ENCODE measurements around the gene STXBP2.
A peak's percentile ranks its signal among the peaks of the same experiment; 100 is the strongest.

The STXBP2 gene

DNA sequence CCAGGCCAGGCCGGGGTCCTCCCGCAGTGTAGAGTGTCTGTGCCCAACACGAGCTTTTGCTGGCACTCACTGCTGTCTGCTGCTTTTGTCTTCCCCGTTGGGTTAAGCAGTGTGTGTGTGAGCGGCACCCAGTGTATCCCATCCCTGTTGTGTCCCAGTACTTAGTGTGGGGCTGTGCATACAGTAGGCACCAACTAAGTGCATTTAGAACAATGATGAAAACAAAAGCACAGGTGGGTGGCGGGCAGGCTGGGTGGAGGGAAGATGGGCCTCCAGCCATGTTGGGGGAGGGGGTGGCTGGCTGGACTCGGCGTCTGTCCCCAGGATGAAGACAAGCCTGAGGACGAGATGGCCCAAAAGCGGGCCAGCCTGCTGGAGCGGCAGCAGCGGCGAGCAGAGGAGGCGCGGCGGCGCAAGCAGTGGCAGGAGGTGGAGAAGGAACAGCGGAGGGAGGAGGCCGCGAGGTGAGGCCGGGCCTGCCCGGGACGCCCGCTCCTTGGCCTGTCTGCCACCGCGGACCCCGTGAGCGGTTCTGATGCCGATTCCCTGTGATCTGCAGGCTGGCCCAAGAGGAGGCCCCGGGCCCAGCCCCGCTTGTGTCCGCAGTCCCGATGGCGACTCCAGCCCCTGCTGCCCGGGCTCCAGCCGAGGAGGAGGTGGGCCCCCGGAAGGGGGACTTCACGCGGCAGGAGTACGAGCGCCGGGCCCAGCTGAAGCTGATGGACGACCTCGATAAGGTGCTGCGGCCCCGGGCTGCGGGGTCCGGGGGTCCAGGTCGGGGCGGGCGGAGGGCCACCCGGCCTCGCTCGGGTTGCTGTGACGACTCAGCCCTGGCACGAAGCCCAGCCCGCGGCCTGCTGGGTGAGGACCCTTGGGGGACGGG is 21.8 kb upstream of the STXBP2 start:
- no peak for DNase-seq

DNA sequence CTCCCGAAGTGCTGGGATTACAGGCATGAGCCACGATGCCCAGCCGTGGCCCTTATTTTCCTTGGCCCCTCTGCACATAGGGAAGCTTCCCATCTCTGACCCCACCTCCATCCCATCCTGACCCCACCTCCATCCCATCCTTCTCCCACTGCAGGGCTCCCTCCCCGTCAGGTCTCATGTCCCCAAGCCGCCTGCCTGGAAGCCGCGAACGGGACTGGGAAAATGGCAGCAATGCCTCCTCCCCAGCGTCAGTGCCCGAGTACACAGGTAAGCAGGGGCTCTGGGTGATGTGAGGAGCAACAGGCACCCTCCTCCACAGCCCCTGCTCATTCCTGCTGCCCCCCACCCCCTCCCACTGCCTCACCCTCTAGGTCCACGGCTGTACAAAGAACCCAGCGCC is 19.7 kb upstream of the STXBP2 start:
- DNase-seq = no peak

DNA sequence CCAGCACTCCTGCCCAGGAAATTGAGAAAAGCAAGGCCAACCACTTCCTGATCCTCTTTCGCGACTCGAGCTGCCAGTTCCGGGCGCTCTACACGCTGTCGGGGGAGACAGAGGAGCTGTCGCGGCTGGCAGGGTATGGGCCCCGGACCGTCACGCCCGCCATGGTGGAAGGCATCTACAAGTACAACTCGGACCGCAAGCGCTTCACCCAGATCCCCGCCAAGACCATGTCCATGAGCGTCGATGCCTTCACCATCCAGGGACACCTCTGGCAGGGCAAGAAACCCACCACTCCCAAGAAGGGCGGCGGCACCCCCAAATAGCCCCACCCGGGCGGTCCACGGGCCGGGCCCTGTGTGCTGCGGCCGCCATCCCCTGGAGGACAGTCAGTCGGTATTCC is 19.2 kb upstream of the STXBP2 start:
- no peak for DNase-seq

DNA sequence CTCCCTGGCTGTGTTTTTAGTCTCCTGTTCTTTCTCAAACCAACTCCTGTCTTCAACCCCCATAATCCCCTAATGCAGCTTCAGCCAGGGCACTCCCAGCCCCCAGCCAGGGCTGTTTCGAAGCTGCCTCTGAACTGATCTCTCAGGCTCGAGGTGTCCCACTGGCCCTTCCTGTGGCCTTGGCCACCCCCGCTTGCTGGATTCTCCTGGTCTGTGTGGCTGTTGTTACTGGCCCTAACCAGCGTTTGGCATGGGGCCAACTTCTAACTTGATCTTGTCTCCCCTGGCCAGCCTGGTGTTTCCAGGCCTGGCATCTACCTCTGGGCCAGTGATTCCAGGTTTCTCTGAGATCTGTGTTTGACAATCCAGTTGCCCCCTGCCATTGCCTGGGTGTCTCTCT is 18.6 kb upstream of the STXBP2 start:
- no peak for DNase-seq

DNA sequence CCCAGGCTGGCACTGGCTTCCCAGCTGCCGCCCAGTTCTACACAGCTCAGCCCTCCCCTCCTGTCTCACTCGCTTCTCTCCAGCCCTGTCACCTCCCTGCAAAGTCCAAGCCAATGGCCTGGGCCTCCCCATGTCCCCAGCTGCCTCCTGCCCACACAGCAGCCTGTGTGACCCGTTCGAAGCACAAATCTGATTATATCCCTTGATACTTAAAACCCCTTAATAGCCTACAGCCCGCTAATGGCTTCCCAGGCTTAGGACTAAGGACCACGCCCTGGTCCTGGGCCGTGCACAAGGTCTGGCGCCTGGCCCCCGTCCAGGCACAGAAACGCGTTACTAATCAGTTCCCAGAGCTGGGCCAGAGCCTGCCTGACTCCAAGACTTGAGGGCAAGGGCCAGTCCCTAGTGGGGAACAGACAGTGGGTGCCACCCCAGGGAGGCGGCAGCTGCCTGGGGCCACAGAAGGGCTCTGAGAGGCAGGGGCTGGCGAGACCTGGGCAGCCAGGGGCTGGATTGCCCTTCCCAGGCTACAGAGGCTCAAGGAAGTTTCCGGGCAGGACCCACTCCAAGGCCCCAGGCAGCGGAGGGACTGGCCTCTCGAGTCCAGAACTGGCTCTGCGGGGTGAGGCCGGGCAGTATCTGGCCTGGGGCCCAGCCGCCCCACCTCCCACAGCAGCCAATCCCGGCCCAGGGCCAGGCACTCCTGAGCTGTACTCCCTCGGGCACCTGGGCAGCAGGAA is 18.0 kb upstream of the STXBP2 start:
- no peak for DNase-seq

DNA sequence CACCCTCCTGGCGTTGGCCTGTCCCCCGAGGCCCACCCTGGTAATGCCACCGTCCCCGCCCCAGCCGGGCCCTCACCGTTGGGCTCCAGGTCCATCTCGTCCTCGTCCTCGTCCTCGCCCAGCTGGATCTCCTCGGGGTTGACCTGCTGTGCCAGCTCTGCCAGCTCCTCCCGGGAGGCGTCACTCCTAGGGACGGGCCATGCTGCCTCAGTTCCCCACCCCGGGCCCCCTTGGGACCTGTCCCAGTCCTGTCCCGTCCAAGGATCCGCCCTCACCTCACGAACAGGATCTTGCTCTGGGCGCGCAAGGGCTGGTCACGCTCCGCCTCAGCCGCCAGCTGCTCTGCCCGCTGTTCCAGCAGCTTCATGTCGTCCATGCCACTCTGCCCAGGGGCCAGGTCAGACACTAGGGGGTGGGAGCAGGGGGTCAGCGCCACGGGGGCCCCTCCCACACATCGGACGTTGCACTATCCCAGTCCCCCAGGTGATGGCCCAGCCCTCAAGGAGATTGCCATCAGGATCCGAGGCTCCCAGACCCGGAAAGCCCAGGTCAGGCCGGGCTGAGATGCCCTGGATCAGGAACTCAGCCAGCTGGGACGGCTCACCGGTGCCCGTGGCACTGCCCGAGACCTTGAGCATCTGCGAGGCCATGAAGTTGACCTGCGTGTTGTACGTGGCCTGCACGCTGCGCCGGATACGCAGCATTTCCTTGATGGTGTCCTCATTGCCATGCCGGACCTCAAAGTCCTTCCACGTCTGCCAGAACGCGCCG is 17.1 kb upstream of the STXBP2 start:
- DNase-seq = no peak

DNA sequence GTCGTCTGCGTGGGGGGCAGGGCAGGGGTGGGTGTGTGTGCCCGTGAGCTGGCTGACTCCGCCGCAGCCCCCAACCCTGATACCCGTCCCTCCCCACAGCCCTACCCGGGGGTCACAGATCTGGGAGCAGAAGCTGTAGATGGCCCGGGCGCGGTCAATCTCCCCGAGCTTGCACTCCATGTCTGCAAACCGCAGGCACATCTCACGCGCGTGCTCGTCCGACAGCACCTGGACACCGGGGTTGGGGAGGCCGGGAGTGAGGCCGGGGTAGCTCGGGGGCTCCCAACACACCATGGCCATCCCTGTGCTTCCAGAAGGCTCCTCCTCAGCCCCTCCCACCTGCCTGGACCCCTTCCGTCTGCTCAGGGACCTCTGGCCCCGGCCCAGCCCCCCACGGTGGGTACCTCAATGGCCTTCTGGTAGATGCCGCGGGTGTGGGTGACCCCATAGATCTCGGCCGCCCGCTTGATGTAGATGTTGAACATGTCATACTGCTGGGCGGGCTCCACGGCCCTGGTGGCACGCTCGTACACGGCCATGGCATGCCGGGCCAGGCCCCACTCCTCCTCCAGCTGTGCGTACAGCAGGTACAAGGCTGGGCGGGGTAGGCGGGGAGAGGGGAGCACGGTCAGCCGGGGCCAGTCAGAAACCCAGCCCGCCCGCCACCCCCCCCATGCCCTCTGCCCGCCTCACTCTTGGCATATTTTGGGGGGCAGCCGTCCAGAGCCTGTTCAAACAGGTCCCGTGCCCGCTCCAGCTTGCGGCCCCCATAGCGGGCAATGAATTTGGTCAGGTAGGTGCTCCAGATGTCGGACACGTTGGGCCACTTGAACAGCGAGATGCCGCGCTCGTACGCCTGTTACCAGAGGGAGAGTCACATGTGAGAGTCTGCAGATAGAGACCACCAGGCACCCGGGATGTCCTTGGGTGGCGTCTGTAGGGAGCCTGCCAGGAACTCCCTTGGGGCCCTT is 16.2 kb upstream of the STXBP2 start:
- no peak for DNase-seq

DNA sequence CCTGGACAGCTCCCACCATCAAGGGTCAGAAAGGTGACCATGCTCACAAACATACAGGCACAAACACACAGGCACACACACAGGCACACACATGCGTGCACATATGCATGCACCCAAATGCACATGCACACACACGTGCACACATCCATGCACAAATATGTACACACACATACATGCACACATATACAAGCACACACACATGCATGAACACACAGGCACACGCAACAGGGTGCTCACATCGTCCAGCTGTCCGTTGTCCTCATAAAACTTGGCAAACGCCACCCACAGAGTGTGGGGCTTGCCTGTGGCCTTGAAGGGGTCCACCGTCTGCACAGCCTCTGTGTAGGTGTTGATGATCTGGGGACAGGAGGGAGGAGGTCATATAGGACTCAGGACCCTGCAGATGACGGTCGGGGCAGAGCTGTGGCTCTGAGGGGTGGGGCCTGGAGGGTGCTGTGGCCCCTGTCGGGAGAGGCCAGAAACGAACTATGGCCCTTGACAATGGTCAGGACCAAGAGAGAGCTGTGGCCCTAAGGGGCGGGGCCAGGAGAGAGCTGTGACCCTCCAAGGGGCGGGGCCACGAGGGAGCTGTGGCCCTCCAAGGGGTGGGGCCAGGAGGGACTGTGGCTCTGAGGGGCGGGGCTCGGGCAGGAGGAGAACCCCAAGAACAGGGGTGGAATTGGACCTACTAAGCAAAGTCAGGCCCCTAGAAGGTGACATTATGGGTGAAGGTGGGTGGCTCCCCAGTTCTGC is 13.8 kb upstream of the STXBP2 start:
- no peak for DNase-seq

DNA sequence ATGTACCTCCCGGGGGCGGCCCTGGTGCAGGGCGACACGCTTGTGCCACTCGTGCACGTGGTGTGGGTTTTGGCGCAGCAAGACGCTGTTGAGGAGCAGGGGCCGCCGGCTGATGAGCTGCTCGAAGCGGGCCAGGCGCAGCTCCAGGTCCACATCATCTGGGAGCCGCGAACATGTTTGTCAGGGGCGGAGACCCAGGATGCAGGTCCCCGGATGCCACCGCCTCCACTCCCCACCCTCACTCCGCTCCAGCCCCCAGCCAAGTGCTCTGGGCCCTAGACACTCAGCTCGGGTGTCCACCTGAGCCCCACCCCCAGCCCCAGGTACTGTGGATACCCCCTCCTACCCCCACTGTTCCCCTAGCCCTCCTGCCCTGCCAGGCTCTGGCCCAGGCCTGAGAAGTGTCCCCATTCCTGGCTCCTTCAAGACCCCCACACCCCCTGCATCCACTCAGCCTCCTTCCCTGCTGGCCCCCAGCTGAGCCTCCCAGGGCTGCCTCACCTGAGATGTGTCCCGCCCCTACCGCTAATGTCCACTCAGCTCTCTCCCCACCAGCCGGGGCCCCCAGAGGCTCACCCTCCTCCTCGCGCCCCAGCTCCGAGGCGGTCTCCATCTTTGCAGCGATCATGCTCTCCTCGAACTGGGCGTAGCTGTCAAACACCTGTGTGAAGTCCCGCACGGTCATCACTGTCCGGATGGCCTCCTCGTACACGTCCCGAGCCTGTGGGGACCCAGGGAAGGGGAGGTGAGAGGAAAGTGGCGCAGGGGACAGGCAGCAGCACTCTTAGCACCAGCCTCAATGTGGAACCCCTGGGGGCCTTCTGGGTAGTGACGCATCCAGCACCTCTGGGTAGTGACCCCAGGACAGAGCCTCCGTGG is 12.9 kb upstream of the STXBP2 start:
- DNase-seq = no peak

DNA sequence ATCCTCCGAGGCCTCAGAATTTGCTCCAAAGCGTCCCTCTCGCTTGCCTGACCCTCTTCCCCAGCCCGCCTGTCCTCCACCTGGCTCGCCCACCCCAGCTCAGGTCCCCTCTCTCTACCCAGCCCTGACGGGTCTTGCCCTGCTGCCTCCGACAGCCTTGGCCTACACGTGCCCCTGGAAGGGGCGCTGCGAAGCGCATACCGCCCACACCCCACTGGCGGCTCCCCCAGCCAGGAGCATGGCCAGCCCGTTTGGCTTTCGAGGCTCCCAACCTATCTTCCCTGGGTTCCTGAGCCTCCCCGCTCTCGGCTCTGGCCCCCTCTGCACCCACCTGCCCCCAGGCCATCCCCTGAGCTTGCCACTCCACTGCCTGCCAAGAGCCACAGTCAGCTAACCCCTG is 12.1 kb upstream of the STXBP2 start:
- DNase-seq = no peak

DNA sequence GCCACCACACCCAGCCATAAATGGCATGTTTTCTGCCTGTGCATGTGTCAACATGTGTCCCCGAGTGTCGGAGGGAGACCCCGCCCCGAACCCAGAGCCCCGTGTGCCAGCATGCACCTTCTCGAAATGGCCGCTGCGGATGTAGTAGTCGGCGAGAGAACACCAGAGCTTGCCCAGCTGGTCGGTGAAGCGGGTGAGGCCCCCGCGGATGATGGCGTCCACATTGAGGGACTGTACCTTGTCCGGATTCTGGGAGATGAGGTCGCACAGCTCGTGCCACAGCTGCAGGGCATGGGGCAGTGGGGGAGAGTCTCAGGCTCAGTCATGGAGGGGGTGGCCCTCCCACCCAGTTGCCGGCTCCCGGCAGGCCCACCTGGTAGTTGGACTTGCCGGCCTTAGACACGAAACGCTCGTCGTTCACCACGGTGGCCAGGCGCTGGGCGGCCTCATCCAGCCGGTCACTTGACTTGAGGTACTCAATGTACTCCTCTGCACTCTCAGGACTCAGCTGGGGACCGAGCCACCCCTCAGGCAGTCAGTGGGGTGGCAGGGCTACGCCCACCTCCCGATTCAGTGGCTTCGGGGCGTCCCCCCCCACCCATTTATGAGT is 11.0 kb upstream of the STXBP2 start:
- DNase-seq = no peak

DNA sequence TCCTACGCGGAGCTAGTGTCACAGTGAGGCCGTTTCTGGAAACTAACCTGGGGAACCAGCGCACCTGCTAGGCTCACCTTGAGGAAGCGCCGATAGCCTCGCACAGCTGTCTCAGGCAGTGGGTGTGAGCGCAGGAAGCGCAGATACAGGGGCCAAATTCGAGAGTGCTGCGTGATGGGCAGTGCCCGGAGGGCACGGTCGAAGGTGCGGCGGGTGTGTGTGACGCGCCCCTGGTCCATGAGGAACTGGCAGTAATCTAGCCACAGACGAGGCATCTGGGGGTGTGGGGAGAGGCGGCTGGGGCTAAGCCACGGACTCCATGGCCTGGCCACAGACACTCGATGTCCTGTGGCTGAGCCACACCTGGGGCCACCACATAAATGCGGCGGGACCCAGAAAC is 9.7 kb upstream of the STXBP2 start:
- DNase-seq = no peak

DNA sequence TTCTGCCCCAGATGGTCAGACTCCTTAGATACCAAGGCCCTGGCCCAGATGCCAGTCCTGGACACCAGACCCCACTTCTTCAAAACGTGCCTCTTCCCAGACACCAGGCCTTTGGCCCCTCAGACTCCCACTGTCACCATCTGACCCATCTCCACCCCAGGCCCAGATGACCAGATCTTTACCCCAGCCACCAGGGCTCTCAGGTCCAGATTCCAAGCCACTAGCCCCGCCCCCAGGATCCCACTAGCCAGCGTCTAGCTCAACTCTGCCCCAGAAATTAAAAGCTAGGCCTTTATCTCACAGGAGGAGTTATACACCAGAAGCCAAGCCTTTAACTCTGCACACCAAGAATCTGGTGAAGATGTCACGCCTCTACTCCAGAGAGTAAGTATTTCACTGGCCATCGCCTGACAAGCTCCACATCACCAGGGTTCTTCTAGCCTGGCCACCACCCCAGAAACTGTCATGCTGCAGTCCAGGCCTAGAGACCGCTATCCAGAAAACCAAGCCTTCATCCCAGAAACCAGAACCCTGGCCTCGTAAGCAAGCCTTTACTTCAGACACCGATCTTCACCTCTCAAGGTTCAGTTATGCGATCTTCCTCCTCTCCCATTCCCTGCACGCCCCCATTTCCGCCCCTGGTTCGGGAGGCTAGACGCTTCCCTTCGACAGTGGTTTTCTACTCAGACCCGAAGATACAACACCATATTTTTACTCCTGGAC is 8.2 kb upstream of the STXBP2 start:
- no peak for DNase-seq

DNA sequence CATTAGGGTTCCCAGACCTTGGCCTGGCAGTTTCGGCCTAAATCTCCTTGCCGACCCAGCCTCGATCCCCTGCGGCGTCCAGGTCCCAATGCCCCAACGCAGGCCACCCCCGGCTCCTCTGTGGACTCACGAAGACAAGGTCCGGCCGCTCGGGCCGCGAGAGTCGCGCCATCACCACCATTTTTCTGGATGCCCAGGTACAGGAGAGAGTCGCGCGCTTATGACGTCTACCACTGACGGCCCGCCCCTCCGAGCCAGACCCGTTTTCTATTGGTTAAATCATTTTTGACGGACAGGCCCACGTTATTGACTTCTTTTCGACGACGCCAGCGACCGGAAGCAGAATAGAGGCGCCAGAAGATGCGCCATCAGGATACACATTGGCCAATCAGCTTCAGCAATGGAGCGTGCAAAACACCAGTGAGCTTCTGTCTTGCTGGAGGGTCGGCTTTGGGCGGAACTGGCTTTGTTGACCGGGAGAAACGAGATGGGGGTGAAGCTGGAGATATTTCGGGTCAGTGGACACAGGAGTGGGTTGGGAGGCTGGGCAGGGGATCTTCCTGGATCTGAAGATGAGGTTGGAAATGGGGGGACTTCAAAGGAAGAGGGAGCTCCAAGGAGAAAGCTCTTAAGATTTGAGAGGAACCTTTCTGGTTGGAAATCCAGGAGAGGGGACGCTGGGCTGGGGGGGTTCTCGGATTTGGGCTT is 7.4 kb upstream of the STXBP2 start, which contains the start of the genes PET100 and XAB2:
Gene PET100, plus strand, starts transcription at position 447 of the 708 bp plus-strand sequence. Its CDS starts 41 bp downstream, at position 488.
Gene XAB2, minus strand, starts transcription at position 199 of the 708 bp plus-strand sequence. Its CDS starts 18 bp downstream, at position 181.
- peak; percentile 94 to 99 for DNase-seq

DNA sequence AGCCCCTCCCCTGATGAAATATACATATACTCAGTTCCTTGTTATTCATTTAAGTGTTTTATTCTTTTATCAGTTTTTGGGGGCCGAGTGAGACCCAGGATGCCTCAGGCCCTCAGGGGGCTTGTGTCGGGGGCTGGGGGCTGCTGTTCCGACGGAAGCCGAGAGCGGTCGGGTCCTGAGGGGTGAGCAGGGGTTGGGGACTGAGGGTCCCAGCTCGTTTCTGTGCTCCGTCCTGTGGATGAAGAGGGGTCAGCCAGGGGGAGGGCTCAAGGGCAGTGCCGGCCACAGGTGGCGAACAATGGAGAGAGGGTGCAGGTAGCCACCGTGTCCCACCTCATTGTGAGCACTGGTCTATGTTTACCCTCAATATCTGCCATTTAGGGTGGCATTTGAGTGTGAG is 5.3 kb upstream of the STXBP2 start:
- no peak for DNase-seq

DNA sequence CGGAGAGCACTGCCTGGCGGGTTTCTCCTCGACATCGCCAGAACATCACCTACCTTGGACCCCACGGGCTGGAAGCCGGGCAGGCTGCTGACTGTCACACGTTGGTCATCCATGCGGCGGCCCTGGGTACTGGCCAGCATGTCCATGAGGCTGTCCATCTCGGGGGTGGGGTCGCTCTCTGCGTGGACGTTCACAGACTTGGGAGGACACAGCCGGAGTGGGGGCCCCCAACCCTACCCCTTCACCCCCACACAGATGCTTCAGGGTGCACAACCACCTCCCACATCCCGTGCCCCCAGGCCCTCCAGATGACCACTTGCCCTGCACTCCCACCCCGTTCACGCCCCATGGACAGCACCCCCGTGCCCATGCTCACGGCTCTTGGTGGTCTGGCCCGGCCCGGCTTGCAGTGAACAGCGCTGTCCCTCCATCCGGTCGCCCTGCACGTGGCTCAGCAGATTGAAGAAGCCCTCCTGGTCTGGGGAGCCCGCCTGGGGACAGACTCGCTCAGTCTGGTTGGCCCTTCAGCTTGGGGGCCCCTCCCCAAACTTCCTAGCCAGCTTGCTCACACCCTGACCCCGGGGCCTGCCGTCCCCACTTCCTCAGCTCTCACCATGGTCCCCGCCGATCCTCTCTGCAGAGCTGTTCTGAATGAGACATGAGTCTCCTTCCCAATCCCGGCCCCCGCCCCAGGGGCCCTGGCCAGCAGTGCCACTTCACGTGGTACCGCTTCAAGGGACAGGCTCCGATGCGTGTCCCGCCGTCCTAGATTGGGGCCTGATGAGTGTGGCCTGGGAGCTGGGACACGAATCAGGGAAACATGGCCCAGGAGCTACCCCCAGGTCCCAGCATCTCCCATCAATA is 4.3 kb upstream of the STXBP2 start:
- DNase-seq = no peak

DNA sequence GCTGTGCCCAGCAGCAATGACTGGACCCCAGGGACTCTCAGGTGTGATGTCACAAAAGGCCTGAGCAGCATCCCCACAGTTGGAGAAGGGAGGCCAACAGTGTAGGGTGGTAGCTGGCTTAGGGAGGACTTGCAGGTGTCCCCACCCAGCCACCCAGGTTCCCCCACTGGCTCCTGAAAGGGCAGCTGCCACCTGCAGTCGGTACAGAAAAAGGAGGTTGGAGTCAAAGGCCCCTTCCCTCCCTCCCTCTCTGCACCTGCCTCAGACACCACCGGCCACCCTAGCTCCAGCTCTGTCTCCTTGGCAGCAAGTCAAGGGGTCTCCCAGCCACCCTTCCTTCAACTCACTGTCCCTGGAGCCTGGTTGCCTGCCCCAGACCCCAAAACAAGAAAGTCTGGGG is 3.2 kb upstream of the STXBP2 start, which contains the start of gene PCP2:
Gene PCP2, minus strand, starts transcription at position 22 of the 400 bp plus-strand sequence. CDS start 262 bp downstream, outside the sequence.
- DNase-seq = no peak
